Measurements from ENCODE around the gene ZC3H6.

GRCh38 chr2:112275311-112275886 is at the start of gene ZC3H6:
- TF ChIP-seq CTCF (IDR thresholded peaks at IDR 0.05), result peak; percentile 3
- TF ChIP-seq EZH2phosphoT487 (IDR thresholded peaks at IDR 0.05), result no peak
